Ascending aorta (tissue), 2 donors: Measurements from ENCODE around the gene EIF4E1B. TPM values are rescaled to one million over a fixed set of nuclear protein-coding genes. Genes with fewer than 3 reads are reported as not detected.

Experiments
- DNase-seq, 2 donors: peaks; one replicate each; pipeline ENCODE4 v3.0.0-alpha.2; 2019; ENCODE audit warnings: low spot score in 2 of 2
- H3K27ac ChIP-seq, 2 donors: fragments of 200-600 bp; sonication (generic); one replicate each; pipeline ENCODE4 v1.5.1; 2016 to 2017; ENCODE audit warnings: mild to moderate bottlenecking in 1 of 2
- H3K27me3 ChIP-seq: fragments of 200-600 bp; sonication (generic); one replicate; pipeline ENCODE4 v1.5.1; 2017
- H3K36me3 ChIP-seq, 2 donors: fragments of 200-600 bp; sonication (generic); one replicate each; pipeline ENCODE4 v1.5.1; 2016
- H3K4me1 ChIP-seq, 2 donors: fragments of 200-600 bp; sonication (generic); one replicate each; pipeline ENCODE4 v1.5.1; 2016 to 2017; ENCODE audit warnings: mild to moderate bottlenecking in 1 of 2
- H3K4me3 ChIP-seq, 2 donors: fragments of 200-600 bp; sonication (generic); one replicate each; pipeline ENCODE4 v1.5.1; 2016 to 2017; ENCODE audit warnings: mild to moderate bottlenecking in 1 of 2
- H3K9me3 ChIP-seq, 2 donors: fragments of 200-600 bp; sonication (generic); one replicate each; pipeline ENCODE4 v1.5.1; 2016
- CTCF ChIP-seq, 3 experiments: fragments of 200-600 bp in 2 of 3; fragments of 450-650 bp in 1 of 3; sonication (generic) in 2 of 3; IDR thresholded peaks; one replicate each; pipeline ENCODE4 v1.5.1; 2016 to 2019; ENCODE audit warnings: antibody characterized with exemption in 3 of 3, mild to moderate bottlenecking in 1 of 3, moderate library complexity in 1 of 3
- intact Hi-C: fragments of 100-400 bp; cut with DNase I; formaldehyde crosslinking; loops from one replicate; pipeline ENCODE4 v1.15.1; 2023
- total RNA-seq: library from RNA; depleted of rRNA; stranded (reverse); fragments of >200 nt; gene quantifications from one replicate; pipeline ENCODE4 v1.1.0, GENCODE V29; 2016

The EIF4E1B gene
- total RNA-seq, 1 donor from 2014 or later = not detected

GRCh38 chr5:176694146-176694545 lies 63.7 kb downstream of the EIF4E1B start:
- Histone ChIP-seq H3K9me3 (no peaks in the 10 kb centered on the region), H3K27ac (no peak overlapping the region), H3K27me3 (no peaks in the 10 kb centered on the region), H3K4me3 (no peak overlapping the region), H3K36me3 (no peaks in the 10 kb centered on the region), H3K4me1 (no peaks in the 10 kb centered on the region)
- no peak for DNase-seq
- intact Hi-C loops = no loop called here
- TF ChIP-seq CTCF (IDR thresholded peaks at IDR 0.05) = no peak

- H3K36me3 ChIP-seq = no peaks in the 10 kb centered on the region
- H3K4me3 ChIP-seq = no peak overlapping the region
- no peaks in the 10 kb centered on the region for H3K4me1 ChIP-seq
- no peak overlapping the region for H3K27ac ChIP-seq
- TF ChIP-seq CTCF (IDR thresholded peaks at IDR 0.05) = no peak
- intact Hi-C loops = no loop called here
- H3K27me3 ChIP-seq = no peaks in the 10 kb centered on the region
- DNase-seq = no peak
- H3K9me3 ChIP-seq = no peaks in the 10 kb centered on the region
Observed at GRCh38 chr5:176694631-176695030, 64.2 kb downstream of the EIF4E1B start.

GRCh38 chr5:176695073-176695472 lies 64.6 kb downstream of the EIF4E1B start:
- no peaks in the 10 kb centered on the region for H3K27me3 ChIP-seq
- no peaks in the 10 kb centered on the region for H3K4me1 ChIP-seq
- no peak overlapping the region for H3K27ac ChIP-seq
- no peak for TF ChIP-seq CTCF (IDR thresholded peaks at IDR 0.05)
- no peaks in the 10 kb centered on the region for H3K36me3 ChIP-seq
- no peak overlapping the region for H3K4me3 ChIP-seq
- DNase-seq = no peak
- intact Hi-C loops = no loop called here
- H3K9me3 ChIP-seq = no peaks in the 10 kb centered on the region

Other genes starting within 250 kb of the EIF4E1B start
- not detected for gene NOP16, start 242.1 kb upstream of the EIF4E1B start, total RNA-seq
- 36.7 TPM for gene HIGD2A, start 241.9 kb upstream of the EIF4E1B start, total RNA-seq
- gene CLTB, start 214.1 kb upstream of the EIF4E1B start, total RNA-seq = 189 TPM
- 18.7 TPM for gene FAF2, start 182.3 kb upstream of the EIF4E1B start, total RNA-seq
- gene RNF44, start 93.3 kb upstream of the EIF4E1B start, total RNA-seq = 24.1 TPM
- not detected for gene CDHR2, start 81.3 kb upstream of the EIF4E1B start, total RNA-seq
- not detected for gene GPRIN1, start 20.5 kb upstream of the EIF4E1B start, total RNA-seq
- gene SNCB, start 141 bp upstream of the EIF4E1B start, total RNA-seq = not detected
- gene TSPAN17, start 16.8 kb downstream of the EIF4E1B start, total RNA-seq = 32.7 TPM
- gene UNC5A, start 179.9 kb downstream of the EIF4E1B start, total RNA-seq = not detected